GM12874 (cell line): ENCODE measurements around the gene BLOC1S5.

Experiments
- TF ChIP-seq, protein P1 (sequence below): IDR thresholded peaks from 2 replicates; pipeline ENCODE4 v1.5.1; 2011; ENCODE audit warnings: low read depth, mild to moderate bottlenecking, control low read depth, low read length, moderate library complexity; ENCODE audit not compliant: insufficient read depth

Gene BLOC1S5

GRCh38 chr6:7998103-7998725 is 66.0 kb downstream of the BLOC1S5 start:
- TF ChIP-seq, protein P1, sequence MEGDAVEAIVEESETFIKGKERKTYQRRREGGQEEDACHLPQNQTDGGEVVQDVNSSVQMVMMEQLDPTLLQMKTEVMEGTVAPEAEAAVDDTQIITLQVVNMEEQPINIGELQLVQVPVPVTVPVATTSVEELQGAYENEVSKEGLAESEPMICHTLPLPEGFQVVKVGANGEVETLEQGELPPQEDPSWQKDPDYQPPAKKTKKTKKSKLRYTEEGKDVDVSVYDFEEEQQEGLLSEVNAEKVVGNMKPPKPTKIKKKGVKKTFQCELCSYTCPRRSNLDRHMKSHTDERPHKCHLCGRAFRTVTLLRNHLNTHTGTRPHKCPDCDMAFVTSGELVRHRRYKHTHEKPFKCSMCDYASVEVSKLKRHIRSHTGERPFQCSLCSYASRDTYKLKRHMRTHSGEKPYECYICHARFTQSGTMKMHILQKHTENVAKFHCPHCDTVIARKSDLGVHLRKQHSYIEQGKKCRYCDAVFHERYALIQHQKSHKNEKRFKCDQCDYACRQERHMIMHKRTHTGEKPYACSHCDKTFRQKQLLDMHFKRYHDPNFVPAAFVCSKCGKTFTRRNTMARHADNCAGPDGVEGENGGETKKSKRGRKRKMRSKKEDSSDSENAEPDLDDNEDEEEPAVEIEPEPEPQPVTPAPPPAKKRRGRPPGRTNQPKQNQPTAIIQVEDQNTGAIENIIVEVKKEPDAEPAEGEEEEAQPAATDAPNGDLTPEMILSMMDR = no peak

- TF ChIP-seq, protein P1 = no peak
These were observed 66.9 kb downstream of the BLOC1S5 start for GRCh38 chr6:7997286-7997685.

DNA sequence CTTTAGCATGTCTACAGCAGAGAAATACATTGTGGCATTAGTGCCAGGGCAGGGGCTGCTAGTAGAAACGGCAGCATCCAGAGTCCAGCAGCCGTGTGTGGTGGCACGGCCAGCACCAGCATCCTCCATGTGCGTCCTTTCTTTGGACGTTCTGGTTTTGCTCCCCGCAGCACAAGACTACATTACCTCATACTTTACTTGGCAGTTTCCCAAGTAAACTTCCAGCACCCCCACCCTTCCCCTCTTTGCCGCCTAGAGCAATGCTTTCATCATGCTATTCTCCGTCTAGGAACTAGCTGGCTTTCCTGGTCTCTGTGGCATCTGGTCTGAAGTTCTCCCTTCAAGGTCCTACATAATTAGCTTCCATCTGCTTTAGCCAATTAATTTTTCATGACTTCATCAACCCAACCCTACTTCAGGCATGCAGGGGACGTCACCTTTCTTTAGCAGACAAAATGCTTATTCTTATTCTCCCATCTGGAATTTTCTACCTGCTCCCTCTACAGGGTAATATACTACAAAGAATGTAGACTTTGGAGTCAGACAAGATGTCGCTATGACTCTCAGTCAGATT is 67.6 kb downstream of the BLOC1S5 start:
- TF ChIP-seq, protein P1 = no peak

- TF ChIP-seq, protein P1 = no peak
These were observed 70.2 kb downstream of the BLOC1S5 start for GRCh38 chr6:7993952-7994351.

DNA sequence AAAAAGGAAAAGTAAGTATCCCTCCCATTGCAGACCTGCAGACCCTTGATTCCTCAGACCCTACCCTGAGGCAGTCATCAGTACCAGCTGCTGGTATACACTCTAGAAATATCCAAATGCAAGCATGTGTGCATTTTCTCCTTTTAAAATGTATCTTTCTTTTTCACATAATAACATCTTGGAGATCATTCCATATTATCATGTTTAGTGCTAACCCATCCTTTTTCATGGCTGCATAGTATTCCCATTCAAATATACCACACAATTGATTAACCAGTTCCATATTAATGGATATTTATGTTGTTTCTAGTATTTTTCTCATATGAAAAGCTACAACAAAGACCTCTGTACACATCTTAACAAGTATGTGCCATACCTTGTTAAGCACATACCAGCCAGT is 70.8 kb downstream of the BLOC1S5 start:
- TF ChIP-seq, protein P1 = no peak

GRCh38 chr6:7992002-7992815 is 72.0 kb downstream of the BLOC1S5 start:
- TF ChIP-seq, protein P1 = peak; percentile 46; the same call in 1 of the 2 replicates

GRCh38 chr6:7991536-7991935 is 72.7 kb downstream of the BLOC1S5 start:
- TF ChIP-seq, protein P1 = no peak
